GM13976 (cell line): Measurements from ENCODE around the gene MRPL14.
A peak's percentile ranks its signal among the peaks of the same experiment; 100 is the strongest.

Experiments used
- DNase-seq: peaks from one replicate; pipeline ENCODE4 v3.0.0; 2012; ENCODE audit warnings: low spot score
- CTCF ChIP-seq: IDR thresholded peaks from 2 replicates; pipeline ENCODE4 v1.5.1; 2012; ENCODE audit warnings: borderline replicate concordance, mild to moderate bottlenecking; ENCODE audit not compliant: insufficient read depth; ENCODE audit errors: extremely low read depth, missing control alignments, control extremely low read depth
- in situ Hi-C: fragments of 300-500 bp; cut with MboI; formaldehyde crosslinking; loops from one replicate; pipeline ENCODE4 v1.12.0; 2022; ENCODE audit warnings: low sequenced_read_pairs, mixed read lengths, inconsistent platforms; ENCODE audit not compliant: unreplicated experiment

The MRPL14 gene

DNA sequence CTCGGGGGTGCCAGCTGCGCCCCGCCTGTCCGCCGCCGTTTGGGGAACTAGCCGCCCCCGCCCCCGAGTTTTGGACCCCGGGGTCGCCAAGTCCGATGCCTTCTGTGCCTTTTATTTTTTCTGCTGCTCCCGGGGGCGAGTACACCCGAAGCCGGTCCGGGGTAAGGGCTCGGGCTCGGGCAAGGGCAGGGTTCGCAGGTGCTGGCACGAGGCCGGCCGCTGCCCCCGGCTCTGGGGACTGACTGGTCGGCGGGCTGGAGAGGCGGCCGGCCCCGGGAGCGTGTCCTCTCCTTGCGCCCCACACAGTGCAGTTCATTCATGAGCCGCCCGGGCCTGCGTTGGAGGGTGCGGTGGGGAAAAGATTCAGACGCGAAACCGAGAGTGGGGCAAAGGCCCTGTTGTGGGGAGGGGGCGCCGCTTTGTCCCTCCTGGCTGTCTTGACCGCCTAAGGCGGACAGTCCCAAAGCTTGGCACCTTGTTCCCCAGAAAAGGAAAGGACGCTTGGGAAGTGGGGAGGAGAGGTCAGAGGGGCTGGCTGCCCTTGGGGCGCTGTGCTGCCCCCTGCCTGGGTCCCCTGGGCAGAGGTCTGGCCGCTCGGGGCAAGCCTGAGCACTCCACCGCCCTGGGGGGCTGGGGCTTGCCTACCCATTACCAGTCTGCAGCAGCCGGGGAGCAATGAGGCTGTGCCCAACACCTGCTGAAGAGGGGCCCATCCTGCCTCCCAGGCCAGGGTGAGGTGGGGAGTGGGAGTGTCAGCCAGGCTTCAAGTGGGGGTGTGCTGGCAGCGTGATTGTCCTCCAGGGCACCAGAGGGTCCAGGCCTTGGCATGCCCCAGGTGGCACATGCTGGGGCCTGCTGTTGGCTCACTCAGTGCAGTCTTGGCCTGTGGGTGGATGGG lies 1.0 kb upstream of the MRPL14 start:
- DNase-seq: peak; percentile 73

GRCh38 chr6:44126320-44127149 lies 717 bp downstream of the MRPL14 start:
- TF ChIP-seq CTCF: no peak
- DNase-seq: peak; percentile 83
- in situ Hi-C loops: no loop called here

More for the DNA sequence above, 1.0 kb upstream of the MRPL14 start:
- in situ Hi-C loops: no loop called here
- peak; percentile 30 for TF ChIP-seq CTCF

GRCh38 chr6:44123544-44123943 lies 3.7 kb downstream of the MRPL14 start:
- DNase-seq: no peak
- no peak for TF ChIP-seq CTCF
- in situ Hi-C loops: no loop called here

DNA sequence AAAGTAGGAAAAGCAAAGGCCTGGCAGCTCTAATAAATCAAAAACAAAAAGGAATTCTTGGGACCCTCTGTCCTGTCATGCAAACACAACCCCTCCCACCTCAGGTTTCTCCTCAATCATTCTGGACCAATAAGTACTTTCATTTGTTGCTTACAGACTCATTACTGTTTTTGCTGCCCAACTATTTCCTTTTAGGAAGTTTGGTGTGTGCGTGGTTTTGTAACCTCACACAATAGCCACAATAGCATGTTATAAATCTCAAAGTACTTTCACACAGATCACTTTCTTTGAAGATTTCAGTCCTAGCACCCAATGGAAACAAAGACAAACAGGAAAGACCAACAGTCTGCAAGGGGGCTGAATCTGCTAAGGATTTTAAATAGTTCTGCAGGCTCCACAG lies 4.5 kb downstream of the MRPL14 start:
- no peak for TF ChIP-seq CTCF
- no peak for DNase-seq
- in situ Hi-C loops: no loop called here

GRCh38 chr6:44120692-44121443 lies 6.4 kb downstream of the MRPL14 start:
- no peak for DNase-seq
- in situ Hi-C loops: no loop called here
- TF ChIP-seq CTCF: no peak

- DNase-seq: no peak
- in situ Hi-C loops: no loop called here
- TF ChIP-seq CTCF: no peak
Measured at GRCh38 chr6:44119704-44120262, 7.5 kb downstream of the MRPL14 start.
